Peyer's patch (tissue), 4 donors: ENCODE results near the gene NPDC1.

Experiments
- CTCF ChIP-seq, 6 experiments: fragments of 450-650 bp in 4 of 6; fragments of 200-600 bp in 2 of 6; sonication (generic) in 1 of 6; IDR thresholded peaks; one replicate each; pipeline ENCODE4 v1.5.1; 2017 to 2019; ENCODE audit warnings: antibody characterized with exemption in 6 of 6, mild to moderate bottlenecking in 3 of 6, moderate library complexity in 1 of 6
- POLR2A ChIP-seq, 2 donors: fragments of 450-650 bp; IDR thresholded peaks; one replicate each; pipeline ENCODE4 v1.5.1; 2017; ENCODE audit warnings: antibody characterized with exemption in 2 of 2, mild to moderate bottlenecking in 2 of 2, moderate library complexity in 2 of 2

- TF ChIP-seq CTCF (IDR thresholded peaks at IDR 0.05) = no peak
- no peak for TF ChIP-seq POLR2A (IDR thresholded peaks at IDR 0.05)
Measured at GRCh38 chr9:137058521-137059234, 12.7 kb upstream of the NPDC1 start.
